Choroid plexus epithelial cell (primary cell): ENCODE data around the gene C1orf141.

ENCODE experiments used
- DNase-seq: peaks from one replicate; pipeline ENCODE4 v3.0.0-alpha.2; 2010; ENCODE audit warnings: low read depth
- H3K4me3 ChIP-seq: 2 replicates; pipeline ENCODE4 v1.5.1; 2011; ENCODE audit warnings: low read depth, mild to moderate bottlenecking, control low read depth, low read length, moderate library complexity
- CTCF ChIP-seq: conservative IDR thresholded peaks from 2 replicates; pipeline ENCODE4 v1.5.1; 2011; ENCODE audit warnings: low read depth, mild to moderate bottlenecking, control low read depth, inconsistent platforms, low read length, moderate library complexity

Gene C1orf141

GRCh38 chr1:67134695-67135094 is at the start of gene C1orf141:
TSS of gene C1orf141 (minus strand) at chr1:67134970. CDS start at chr1:67127240, 7,730 bp downstream.
- H3K4me3 ChIP-seq: peak within 1 kb of the TSS; percentile 55
- no peak for TF ChIP-seq CTCF
- peak; percentile 50 for DNase-seq

- DNase-seq: no peak
- no peak for TF ChIP-seq CTCF
- H3K4me3 ChIP-seq: no peak overlapping the region
Measured at GRCh38 chr1:67175530-67176087, 40.8 kb upstream of the C1orf141 start.

GRCh38 chr1:67174716-67175284 is 40.0 kb upstream of the C1orf141 start:
- no peak overlapping the region for H3K4me3 ChIP-seq
- TF ChIP-seq CTCF: no peak
- no peak for DNase-seq

- H3K4me3 ChIP-seq: no peak overlapping the region
- DNase-seq: no peak
- TF ChIP-seq CTCF: no peak
Measured at GRCh38 chr1:67173988-67174387, 39.2 kb upstream of the C1orf141 start.

GRCh38 chr1:67171978-67172377 is 37.2 kb upstream of the C1orf141 start:
- no peak for DNase-seq
- no peak for TF ChIP-seq CTCF

GRCh38 chr1:67171574-67171955 is 36.8 kb upstream of the C1orf141 start:
- TF ChIP-seq CTCF: no peak
- H3K4me3 ChIP-seq: no peak overlapping the region
- DNase-seq: no peak

More at GRCh38 chr1:67171978-67172377, 37.2 kb upstream of the C1orf141 start:
- H3K4me3 ChIP-seq: no peak overlapping the region
